C4-2B (cell line): Measurements from ENCODE around the gene RBM10.

Experiments
- CTCF ChIP-seq: fragments of 450-650 bp; conservative IDR thresholded peaks from 2 replicates; pipeline ENCODE4 v1.5.1; 2017; ENCODE audit warnings: mild to moderate bottlenecking
- ZFX ChIP-seq: fragments of 450-650 bp; IDR thresholded peaks from 2 replicates; pipeline ENCODE4 v1.6.1; 2017

GRCh38 chrX:47158131-47158530, 13.1 kb downstream of the RBM10 start:
- TF ChIP-seq CTCF (peak; percentile 14; the same call in 1 of the 2 replicates), ZFX (no peak)
